ENCODE data around the gene AKAP6.

DNA sequence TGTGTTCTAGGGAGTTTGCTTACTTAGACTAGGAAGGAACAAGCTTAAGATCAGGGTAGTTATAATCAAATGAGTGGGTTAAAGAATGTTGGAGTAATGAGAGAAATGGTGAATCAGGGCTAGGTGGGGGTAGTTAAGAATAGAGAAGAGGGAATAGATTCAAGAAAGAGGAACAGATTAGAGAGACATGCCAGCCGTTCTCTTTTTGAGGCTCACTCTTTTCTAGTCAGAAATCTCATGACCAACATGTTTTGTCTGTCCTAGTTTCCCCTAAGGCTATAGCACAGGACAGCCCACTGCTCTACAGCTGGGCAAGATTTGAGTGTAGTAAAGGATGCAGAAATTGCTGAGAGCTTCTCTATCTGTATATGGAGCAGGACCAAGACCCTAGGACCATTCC, 258.4 kb downstream of the AKAP6 start:
- TF ChIP-seq, protein P1, sequence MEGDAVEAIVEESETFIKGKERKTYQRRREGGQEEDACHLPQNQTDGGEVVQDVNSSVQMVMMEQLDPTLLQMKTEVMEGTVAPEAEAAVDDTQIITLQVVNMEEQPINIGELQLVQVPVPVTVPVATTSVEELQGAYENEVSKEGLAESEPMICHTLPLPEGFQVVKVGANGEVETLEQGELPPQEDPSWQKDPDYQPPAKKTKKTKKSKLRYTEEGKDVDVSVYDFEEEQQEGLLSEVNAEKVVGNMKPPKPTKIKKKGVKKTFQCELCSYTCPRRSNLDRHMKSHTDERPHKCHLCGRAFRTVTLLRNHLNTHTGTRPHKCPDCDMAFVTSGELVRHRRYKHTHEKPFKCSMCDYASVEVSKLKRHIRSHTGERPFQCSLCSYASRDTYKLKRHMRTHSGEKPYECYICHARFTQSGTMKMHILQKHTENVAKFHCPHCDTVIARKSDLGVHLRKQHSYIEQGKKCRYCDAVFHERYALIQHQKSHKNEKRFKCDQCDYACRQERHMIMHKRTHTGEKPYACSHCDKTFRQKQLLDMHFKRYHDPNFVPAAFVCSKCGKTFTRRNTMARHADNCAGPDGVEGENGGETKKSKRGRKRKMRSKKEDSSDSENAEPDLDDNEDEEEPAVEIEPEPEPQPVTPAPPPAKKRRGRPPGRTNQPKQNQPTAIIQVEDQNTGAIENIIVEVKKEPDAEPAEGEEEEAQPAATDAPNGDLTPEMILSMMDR (conservative IDR thresholded peaks at IDR 0.05), result no peak
- no peak for TF ChIP-seq ZFX (IDR thresholded peaks at IDR 0.05)
